Astrocyte of the hippocampus (primary cell): Measurements from ENCODE around the gene ARHGEF12.

Experiments
- DNase-seq: peaks from one replicate; pipeline ENCODE4 v3.0.0; 2011; ENCODE audit warnings: low read depth, low spot score

Gene ARHGEF12

DNA sequence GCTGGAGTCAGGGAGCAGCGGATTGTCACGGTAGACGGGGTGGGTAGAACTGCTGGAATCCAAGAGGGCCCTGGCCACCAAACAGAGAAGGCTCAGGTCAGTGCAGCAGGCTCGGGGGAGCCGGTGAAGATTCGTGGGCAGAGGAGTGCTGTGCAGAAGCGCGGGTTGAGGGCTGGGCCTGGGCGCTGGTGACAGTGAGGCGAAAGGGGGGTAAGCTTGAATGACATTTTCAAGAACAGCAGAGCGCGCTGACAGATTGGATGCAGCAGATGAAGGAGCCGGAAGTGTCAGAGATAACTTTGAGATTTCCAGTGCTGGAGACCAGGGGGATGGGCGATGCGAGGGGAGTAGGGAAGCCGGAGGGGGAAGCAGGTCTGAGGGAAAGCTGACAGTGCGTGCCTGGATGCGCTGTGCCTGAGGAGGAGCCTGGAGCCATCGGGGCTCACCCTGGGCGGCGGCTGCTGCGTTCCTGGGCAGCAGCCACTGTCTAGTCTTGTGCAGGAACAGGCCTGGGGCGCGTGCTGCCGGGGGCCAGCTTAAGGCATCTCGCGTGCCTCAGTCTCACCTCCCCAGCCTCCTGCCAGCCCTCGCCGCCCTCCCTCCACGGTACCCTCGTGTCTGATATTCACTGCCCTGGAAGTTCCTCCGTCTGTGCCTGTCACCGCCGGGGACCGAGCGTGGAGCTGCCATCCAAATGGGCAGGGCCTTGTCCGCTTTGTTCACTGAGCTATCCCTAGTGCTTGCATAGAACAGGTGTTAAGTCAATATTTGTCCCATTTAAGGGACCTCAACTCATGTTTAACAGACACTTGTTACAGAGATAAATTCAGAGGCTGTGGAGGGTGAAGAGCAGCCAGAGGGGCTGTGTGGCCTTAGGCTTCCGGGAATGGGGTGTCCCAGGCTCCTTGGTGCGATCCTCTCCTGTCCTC is 180.5 kb downstream of the ARHGEF12 start:
- DNase-seq, result no peak

DNA sequence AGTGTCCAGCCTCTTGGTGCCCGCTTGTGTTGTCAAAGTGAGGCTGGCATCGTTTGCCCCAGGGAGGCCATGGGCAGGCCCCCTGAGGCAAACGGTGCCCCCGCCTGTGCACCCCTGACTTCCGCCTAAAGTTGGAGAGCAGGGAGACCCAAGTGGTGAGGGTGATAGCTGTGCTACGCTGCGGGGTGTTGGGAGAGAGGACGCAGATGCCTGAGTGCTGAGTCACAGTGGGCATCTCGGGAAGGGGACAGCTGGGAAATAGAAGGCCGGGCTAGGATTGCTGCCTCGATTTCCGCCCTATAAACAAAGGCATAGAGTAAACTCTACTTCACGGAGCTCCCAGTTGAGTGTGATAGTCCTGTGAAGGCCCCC is 181.2 kb downstream of the ARHGEF12 start:
- DNase-seq, result peak; percentile 61

DNA sequence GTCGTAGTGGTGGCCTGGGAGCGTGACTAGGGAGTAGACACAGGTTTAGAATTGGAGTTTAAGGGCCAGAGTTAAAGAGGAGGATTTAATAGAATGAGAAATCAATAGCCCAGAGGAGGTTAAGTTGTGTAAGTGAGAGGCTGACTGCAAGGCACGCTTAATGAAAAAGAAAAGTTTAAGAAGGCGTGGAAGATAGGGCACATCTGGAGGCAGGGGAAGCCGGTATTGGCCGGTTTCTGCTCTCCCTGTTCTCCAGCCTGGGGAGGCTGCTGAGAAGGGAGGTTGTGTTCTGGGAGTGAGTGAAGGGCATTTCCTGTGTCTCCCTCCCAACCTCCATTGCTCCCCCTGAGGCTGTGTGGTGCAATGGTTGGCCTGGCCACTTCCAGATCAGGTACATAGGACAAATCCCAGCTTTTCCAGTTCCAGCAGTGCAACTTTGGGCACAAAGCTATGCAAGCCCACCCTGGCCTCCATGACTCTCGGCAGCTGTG is 181.6 kb downstream of the ARHGEF12 start:
- no peak for DNase-seq

DNA sequence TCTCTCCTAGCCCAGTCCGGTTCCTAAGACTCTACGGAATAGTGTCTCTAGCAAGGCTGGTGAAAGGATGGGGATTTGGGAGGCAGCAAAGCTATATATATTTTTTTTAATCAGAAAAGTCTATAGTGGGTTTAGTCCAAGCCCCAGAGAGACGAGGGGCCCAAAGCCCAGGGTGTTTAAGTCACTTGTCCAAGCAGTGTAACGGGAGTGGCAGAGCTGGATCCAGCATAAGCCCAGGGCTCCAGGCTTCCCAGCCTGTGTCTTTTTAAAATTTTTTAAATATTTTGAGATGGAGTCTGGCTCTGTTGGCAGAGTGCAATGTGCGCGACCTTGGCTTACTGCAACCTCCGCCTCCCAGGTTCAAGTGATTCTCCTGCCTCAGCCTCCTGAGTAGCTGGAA is 182.1 kb downstream of the ARHGEF12 start:
- no peak for DNase-seq

DNA sequence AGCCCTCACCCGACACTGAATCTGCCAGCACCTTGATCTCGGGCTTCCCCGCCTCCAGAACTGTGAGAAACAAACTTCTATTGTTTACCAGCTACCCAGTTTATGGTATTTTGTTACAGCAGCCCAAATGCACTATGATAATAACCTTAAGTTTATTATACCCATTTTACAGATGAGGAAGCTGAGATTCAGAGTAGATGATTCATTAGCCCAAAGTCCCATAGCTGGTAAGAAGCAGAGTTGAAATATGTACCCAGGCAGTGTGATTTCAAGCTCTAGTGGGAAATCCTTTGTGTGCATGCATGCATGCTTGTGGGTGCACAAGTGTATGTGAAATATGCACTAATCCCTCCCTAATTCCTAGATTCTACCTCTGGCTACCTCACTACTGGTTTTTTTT is 183.3 kb downstream of the ARHGEF12 start:
- DNase-seq, result no peak

DNA sequence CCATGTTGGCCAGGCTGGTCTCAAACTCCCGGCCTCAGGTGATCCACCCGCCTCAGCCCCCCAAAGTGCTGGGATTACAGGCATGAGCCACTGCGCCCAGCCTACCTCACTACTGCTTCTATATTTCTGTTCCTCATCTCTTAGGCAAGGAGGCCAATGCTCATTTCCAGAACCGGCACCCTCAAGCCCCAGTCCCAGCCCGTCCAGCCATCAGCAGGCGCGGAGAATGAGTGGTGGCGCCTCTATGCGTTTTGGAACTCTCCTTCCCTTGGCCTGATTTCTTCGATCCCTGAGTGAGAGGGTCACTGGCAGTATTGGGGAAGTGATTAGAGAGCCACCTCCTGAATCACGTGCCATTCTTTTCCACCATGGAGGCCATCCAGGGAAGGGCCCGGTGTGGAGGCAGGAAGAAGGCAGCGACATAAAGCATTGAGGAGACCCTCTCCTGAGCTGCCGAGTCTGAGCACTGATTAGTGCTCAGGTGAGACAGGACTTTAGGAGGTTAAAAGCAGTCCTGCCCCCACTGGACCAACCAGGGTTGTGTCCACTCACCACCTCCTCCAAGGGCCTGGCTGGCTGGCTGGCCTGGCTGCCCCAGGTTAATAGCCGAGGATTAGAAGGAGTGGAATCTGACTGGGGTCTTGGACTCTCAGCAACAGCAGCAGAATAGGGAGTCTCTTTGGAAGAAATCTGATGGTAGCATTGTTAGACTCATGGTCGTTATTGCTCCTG is 184.0 kb downstream of the ARHGEF12 start:
- no peak for DNase-seq

DNA sequence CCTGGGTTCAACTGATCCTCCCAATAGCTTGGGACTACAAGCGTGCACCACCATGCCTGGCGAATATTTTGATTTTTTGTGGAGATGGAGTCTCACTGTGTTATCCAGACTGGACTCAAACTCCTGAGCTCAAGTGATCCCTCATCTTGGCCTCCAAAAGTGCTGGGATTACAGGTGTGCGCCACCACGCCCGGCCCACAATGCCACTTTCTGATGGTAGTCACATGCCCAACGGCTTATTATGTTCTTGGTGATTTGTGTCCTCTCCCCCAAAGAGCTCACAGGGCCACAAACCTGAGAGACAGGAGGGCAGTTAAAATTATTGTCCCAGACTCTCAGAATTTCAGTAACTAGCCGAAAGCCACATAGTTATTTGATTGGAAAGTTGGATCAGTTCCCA is 185.0 kb downstream of the ARHGEF12 start:
- no peak for DNase-seq

DNA sequence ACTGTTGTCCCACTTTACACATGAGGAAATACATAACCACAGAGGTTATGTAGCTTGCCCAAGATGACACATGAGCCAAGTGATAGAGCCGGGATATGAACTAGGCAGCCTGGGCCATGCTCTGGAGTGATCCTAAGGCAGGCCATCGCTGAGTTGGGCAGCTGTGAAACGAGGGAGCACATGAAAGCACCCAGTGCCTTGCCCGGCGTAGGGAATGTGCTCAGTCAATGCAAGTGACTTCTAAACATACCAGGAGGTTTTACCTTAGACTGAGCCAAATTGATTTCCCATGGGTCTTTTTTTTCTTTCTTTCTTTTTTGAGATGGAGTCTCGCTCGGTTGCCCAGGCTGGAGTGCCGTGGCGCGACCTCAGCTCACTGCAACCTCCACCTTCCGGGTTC is 185.8 kb downstream of the ARHGEF12 start:
- no peak for DNase-seq

DNA sequence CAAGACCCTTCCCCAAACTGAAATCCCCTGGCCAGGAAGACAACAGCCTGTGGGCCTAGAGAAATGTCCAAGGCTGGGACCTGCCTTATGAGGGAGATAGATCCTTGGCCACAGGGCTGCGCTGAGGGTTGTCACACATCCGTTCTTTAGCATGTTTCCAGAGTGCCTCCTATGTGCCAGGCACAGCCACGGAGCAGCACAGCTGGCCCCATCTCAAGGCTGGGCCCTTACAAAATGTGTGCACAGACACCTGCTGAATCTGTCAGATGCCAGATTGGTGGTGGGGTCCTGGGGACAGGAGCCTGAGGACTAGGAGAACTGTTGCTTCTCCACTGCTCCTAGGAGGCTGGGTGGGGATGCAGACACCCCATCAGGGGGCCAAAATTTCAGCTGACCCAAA is 186.5 kb downstream of the ARHGEF12 start:
- DNase-seq, result no peak

DNA sequence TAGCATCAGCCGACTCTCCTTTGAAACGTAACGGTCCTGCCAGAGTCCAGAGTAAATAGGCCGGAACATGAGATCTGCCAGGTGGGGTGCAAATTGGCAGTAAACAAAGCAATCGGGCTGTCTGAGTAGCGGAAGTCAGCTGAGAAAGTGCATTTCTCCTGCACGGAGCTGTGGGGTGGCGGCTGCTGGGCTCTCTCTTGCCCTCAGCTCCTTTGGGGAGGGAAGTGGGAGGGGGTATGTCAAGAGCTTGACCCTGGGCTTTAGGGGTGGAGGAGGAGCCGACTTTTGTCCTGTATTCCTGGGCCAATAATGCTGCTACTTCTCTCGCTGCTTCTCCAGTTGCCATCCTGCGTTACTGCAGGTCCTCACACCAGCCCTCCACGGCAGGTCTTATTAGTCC is 187.0 kb downstream of the ARHGEF12 start:
- DNase-seq, result no peak

DNA sequence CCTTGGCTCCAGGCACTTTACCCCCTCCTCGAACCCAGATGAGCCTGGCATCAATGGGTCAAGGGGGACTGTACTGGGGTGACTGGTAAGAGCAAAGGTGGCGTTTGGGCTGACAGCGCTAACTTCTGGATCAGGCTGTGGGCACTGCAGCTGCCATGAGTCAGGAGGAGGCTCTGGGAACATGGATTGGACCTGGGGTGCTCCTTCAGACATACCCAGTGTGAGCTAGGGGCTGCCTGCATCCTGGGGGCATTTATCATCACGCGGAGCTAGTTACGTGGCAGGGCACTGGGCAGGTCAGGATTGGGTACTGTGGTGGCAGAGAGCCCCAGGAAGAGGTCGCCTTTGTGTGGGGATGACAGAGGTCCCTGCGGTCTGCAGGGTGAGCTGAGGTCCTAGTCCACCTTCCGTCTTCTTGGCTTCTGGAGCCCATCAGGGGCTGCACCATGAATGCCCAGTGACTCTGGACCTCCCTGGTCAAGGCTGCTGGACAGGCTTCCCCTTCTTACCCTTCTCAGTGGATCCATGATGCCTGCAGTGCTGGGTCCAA is 188.4 kb downstream of the ARHGEF12 start:
- no peak for DNase-seq

DNA sequence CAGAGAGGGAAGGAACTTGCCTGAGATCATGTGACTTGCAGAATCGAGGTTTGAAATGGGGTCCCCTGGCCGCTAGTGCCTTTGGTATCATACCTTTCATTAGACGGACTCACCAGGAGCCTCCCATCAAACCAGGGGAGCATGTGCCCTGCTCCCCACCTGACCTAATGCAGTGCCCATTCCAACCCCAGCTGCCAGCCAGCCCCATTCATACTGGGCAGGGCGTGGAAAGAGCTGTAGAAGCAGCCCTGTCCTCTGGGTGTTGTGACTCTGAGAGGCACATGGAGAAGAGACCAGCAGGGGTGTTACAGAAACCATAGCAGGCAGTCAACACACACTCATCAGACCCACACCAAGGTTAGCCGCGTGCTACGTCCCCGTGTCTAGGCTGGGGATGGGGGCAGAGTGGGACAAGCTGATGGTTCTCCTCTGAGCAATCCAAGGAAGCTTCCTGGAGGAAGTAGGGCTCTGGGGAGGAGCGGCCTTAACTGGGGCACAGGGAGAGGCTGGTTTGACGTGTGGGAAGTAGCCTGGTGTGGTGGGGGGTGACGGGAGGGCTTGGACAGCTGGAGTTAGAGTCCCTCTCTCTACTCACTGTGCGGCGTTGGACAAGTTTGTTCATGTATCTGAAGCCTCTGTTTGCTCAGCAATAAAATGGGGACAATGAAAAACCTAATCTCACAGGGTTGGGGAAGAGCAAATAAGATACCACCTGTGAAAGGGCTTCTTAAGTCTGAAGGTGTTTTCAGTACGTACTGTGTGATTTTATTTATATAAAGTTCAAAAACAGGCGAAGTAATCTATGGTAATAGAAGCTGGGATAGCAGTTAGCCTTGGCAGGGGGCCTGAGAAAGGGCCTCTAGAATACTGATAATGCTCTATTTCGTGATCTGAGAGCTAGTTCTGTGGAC is 189.3 kb downstream of the ARHGEF12 start:
- no peak for DNase-seq

DNA sequence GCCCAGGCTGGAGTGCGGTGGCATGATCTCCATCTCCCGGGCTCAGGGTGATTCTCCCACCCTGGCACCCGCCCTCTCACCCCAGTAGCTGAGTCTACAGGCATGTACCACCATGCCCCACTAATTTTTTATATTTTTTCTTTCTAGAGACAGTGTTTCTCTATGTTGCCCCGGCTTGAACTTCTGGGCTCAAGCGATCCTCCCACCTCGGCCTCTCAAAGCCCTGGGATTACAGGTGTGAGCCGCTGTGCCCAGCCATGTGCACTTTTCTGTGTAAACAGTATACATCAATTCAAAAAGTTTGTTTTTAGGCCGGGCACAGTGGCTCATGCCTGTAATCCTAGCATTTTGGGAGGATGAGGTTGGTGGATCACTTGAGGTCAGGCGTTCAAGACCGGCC is 190.0 kb downstream of the ARHGEF12 start:
- no peak for DNase-seq

DNA sequence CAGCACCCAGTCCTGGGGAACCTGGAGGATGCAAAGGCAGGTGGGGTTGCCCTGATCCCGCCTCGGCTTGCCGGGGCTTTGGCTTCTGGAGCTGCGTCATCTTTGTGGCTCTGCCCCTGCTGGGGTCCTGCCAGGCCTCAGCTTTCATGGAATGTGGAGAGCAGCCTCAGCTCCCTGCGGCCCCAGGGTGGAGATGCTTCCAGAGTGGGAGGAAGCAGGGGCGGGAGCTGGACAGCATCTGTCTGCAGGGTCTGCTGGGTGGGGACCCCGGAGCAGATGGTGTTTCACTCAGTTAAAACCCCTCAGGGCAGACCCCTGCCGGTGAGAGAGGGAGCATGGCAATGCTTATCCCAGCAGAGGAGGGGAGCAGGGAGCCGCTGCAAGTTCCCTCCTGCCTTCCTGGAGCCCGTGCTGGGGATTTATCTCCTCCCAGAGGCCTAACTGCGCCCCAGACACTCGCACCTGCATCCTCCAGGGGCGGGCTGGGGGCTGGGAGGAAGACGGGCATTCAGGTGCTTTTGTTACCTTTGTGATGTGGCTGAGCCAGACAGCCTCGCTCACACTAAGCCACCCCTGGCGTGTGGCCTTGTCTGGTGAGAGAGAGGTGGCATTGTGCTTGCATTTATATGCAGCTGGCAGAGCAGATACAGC is 191.0 kb downstream of the ARHGEF12 start:
- peak; percentile 90 for DNase-seq

DNA sequence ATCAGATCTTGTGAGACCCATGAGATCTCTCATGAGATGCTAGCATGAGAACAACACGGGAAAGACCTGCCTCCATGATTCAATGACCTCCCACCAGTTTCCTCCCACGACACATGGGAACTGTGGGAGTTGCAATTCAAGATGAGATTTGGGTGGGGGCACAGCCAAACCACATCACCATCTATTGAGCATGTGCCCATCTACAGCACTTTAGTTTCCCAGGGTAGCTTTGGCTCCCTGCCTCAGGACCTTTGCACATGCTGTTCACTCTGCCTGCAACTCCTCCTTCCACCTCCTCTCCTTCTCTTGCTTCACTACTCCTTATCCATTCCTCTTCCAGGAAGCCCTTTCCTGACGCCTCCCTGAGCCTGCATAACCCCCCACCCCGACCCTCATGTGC is 192.5 kb downstream of the ARHGEF12 start:
- DNase-seq, result no peak

DNA sequence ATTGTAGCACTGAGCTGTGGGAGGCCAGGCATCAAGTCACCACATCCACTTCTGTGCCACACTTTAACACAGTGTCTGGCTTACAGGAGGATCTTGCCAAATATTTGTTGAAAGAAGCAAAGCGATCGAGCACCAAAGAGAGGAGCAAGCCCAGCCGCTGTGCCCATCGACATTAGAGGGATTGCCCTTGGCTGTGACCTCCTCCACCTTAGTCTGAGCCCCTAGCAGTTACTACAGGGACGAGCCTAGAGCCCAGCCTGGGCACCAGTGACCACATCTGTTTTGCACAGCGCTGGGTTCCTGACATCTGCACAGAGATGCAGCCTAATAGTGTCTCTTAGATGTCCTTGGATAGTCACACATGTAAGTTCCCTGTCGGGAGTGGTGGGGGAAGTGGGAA is 193.0 kb downstream of the ARHGEF12 start:
- no peak for DNase-seq

DNA sequence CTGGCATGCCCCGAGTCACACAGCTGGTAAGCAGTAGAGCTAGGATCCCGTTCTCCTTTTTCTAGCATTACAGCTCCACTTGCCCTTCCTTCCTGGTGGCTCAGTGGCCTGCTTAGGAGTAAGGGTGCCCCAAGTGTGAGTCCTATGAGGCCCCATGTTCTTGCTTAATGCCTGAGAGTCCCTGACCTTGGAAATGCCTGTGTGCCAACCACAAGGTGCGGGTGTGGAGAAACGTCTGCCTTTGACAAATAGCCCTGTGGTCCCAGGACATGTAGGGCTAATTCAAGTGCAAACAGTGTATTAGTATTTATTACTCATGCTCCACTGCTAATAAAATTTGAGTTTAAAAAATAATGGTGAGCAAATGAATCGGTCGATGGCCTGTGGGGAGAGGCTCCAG is 193.7 kb downstream of the ARHGEF12 start:
- no peak for DNase-seq

DNA sequence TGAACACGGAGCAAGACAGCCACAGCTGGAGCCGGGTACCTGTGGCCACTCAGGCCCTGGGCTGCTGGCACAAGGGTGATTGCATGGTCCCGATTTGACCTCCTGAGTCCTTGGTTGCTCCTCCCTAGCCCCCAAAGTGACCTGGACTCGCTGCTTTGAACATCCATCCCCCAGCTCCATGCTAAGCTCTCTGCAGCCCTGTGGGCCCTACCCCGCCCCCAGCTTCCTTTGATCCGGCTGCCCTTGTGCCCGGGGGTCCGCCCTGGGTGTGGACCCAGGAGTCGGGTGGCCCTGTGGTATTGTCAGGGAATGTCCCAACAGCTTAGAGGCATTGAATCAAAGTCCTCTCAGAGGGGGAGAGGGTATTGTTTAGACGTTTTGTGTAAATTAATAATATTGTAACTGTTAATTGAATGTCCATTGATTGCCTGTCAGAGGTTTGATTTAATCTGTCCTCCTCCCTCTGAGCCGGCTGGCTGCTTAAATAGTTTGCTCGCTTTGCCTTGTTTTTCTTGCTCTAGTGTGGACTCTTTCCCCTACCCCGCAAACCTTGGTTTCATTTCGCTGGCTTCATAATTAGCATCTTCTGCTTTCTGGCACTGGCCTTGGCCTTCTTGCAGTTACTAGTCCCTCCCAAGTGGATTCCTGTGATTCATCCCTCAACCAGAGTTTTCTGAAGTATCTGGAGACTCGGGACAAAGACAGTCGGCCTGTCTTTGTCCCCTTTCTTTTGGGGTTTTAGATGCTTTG is 196.0 kb downstream of the ARHGEF12 start:
- peak; percentile 87 for DNase-seq

DNA sequence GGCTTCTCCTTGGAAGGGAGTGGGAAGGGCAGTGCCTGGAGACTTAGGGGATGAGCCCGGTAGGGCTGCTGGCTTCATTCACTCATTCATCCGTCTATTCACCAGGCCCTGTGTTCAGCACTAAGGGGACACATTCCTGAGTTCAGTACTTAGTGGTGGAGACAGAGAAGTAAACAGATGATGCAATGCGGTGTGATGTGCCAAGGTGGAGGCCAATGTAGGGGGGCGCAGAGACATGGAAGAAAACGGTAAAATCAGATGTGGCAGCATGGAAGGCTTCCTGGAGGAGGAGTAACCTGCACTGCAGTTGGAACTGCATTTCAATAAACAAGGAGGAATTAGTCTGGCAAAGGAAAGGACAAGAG is 196.6 kb downstream of the ARHGEF12 start:
- peak; percentile 82 for DNase-seq

DNA sequence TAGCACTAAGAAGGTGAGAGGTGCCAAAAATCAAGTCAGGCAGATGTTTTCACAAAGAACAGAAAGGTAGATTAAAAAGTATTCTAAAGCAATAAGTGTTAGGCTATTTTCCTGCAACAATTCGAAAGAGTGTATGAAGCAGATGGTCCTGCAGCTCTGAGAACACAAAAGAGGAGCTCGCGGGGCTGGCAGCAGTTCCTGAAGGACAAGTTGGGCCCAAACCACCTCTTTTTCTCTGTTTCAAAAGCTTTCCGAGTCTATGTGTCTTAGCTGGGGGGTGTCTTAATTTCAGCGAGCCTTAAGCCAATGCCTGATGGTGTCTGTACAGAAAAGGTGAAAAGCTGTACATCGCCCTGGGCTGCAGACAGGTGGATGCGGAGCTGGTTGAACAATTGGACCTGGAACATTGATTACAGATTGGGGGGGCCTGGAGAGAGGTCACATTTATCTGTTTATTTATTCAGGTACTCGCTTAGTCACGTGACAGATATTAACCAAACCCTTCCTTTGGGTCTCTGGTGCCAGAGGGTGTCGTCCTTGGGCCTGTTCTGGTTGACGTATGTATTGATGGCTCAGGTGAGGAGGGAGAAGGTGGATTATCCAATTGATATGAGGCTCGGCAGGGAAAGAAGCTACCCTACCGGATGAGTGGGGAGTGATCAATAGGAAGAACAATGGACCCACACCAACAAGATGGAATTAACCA is 200.0 kb downstream of the ARHGEF12 start:
- no peak for DNase-seq
